Adrenal gland (tissue), 12 donors: Measurements from ENCODE around the gene HEXA. TPM values are rescaled to one million over a fixed set of nuclear protein-coding genes. Genes with fewer than 3 reads are reported as not detected.

Source experiments
- DNase-seq, 7 donors: peaks; one replicate each; pipeline ENCODE4 v3.0.0-alpha.2; 2019 to 2020
- H3K27ac ChIP-seq, 5 donors: fragments of 200-600 bp; sonication (generic) in 4 of 5; 1 replicate in 3 of 5; 2 replicates in 2 of 5; pipeline versions ENCODE4 v1.5.1 to v1.8.0; 2016 to 2020; ENCODE audit warnings: mild to moderate bottlenecking in 1 of 5
- H3K27me3 ChIP-seq: fragments of 200-600 bp; 2 replicates; pipeline ENCODE4 v1.8.0; 2021
- H3K36me3 ChIP-seq, 2 donors: fragments of 200-600 bp; replicated peaks in 1 of 2; 1 replicate in 1 of 2; 2 replicates in 1 of 2; pipeline versions ENCODE4 v1.5.1 to v1.8.0; 2018 to 2022
- H3K4me1 ChIP-seq, 2 donors: fragments of 200-600 bp; replicated peaks in 1 of 2; 1 replicate in 1 of 2; 2 replicates in 1 of 2; pipeline versions ENCODE4 v1.5.1 to v1.8.0; 2018 to 2021
- H3K4me3 ChIP-seq, 4 donors: fragments of 200-600 bp; sonication (generic) in 3 of 4; one replicate each; pipeline ENCODE4 v1.5.1; 2016 to 2018
- H3K9me3 ChIP-seq, 3 donors: fragments of 200-600 bp; sonication (generic) in 1 of 3; replicated peaks in 1 of 3; 1 replicate in 2 of 3; 2 replicates in 1 of 3; pipeline versions ENCODE4 v1.5.1 to v1.8.0; 2016 to 2021
- CTCF ChIP-seq, 6 experiments: fragments of 450-650 bp in 4 of 6; fragments of 200-600 bp in 2 of 6; sonication (generic) in 1 of 6; IDR thresholded peaks; 1 replicate in 5 of 6; 2 replicates in 1 of 6; pipeline versions ENCODE4 v1.5.1 to v1.8.0; 2016 to 2021; ENCODE audit warnings: antibody characterized with exemption in 6 of 6, mild to moderate bottlenecking in 2 of 6, moderate library complexity in 1 of 6
- POLR2A ChIP-seq, 2 donors: fragments of 450-650 bp; IDR thresholded peaks; one replicate each; pipeline ENCODE4 v1.6.1; 2017; ENCODE audit warnings: antibody characterized with exemption in 2 of 2, mild to moderate bottlenecking in 2 of 2, moderate library complexity in 1 of 2
- WGBS, 4 donors: extraction: QIAGEN DNeasy Blood & Tissue Kit in 2 of 4; methylation state at CpG; one replicate each; pipeline versions ENCODE4 v1.1.5 to v1.1.7; 2013 to 2017; 5-methylcytosine and 5-hydroxymethylcytosine counted together
- intact Hi-C, 2 donors: fragments of 100-400 bp; cut with DNase I; formaldehyde crosslinking; loops; one replicate each; pipeline versions ENCODE4 v1.14.1 to v1.15.0; 2022 to 2023
- polyA plus RNA-seq, 3 donors: library from polyadenylated mRNA; stranded (reverse); fragments of 200-250 nt in 2 of 3; fragments of 350-450 nt in 1 of 3; fragmentation: Illumina TruSeq in 1 of 3; extraction: RNeasy Lipid Tissue Mini Kit (QIAGEN cat#74804) in 1 of 3; gene quantifications; one replicate each; pipeline ENCODE4 v1.2.3, GENCODE V29; 2013 to 2014
- total RNA-seq, 9 donors: library from RNA; depleted of rRNA in 4 of 9; stranded (reverse); fragments of >200 nt in 4 of 9; fragments of 120-200 nt in 1 of 9; fragmentation: NEBNext Ultra II Directional in 1 of 9; extraction: Animal tissue kit (Norgen Biotek cat#: 25700) in 1 of 9; gene quantifications; one replicate each; pipeline versions ENCODE4 v1.1.0 to v1.2.4, GENCODE V29; 2013 to 2023
- donor health status: healthy with polysubstance abuse.
- donor health status: Bipolar disorder and iron deficiency.
- donor health status: DM: yes; HTN: yes; CAD: no.
- donor health status: DM: no; HTN: no; CAD: no.
- donor health status: DM: no; HTN: no; CAD: no.
- donor health status: DM: yes; HTN: yes; CAD: no.

Gene HEXA
- total and polyA plus RNA-seq, 12 donors: 80.1 to 372 (median 170) TPM

- no peak for TF ChIP-seq POLR2A (IDR thresholded peaks at IDR 0.05)
- no peak for TF ChIP-seq CTCF (IDR thresholded peaks at IDR 0.05)
These were observed 52.1 kb downstream of the HEXA start for GRCh38 chr15:72323752-72324151.

GRCh38 chr15:72319985-72320671, 55.7 kb downstream of the HEXA start, which contains the start of gene CELF6:
Gene CELF6 (minus strand): TSS chr15:72320157. CDS start chr15:72319874, 283 bp downstream.
- TF ChIP-seq POLR2A (IDR thresholded peaks at IDR 0.05) (no peak), CTCF (IDR thresholded peaks at IDR 0.05) (no peak)
- intact Hi-C loops: no loop called here
- peak within 1 kb of the TSS in 2 of 4 donors; percentile 43 to 60 for H3K4me3 ChIP-seq
- peak; percentile 86 to 97 (median 90) for DNase-seq
- peaks cover 0 to 6% of the 10 kb centered on the region in 2 donors for H3K4me1 ChIP-seq
- peak within 1 kb of the TSS in 2 of 5 donors; percentile 72 to 75 for H3K27ac ChIP-seq
- no peaks in the 10 kb centered on the region for H3K9me3 ChIP-seq
- 1 to 2% (median 1%) methylated on average over 10 to 57 of the region's 58 CpGs for WGBS, 4 donors
- H3K36me3 ChIP-seq: no peaks in the 10 kb centered on the region
- H3K27me3 ChIP-seq: no peaks in the 10 kb centered on the region

More at GRCh38 chr15:72323752-72324151, 52.1 kb downstream of the HEXA start:
- no peaks in the 10 kb centered on the region for H3K9me3 ChIP-seq
- H3K4me1 ChIP-seq: peaks cover 0 to 6% of the 10 kb centered on the region in 2 donors
- no peaks in the 10 kb centered on the region for H3K36me3 ChIP-seq
- no peaks in the 10 kb centered on the region for H3K27me3 ChIP-seq
- H3K4me3 ChIP-seq: no peak overlapping the region
- 98 to 100% (median 98%) methylated on average over 1 of the region's 1 CpG for WGBS, 4 donors
- intact Hi-C loops: no loop called here
- no peak overlapping the region for H3K27ac ChIP-seq
- DNase-seq: no peak

GRCh38 chr15:72319360-72319984, 56.3 kb downstream of the HEXA start:
- Histone ChIP-seq H3K36me3 (no peaks in the 10 kb centered on the region), H3K4me3 (peak overlapping the region in 2 of 4 donors; percentile 43 to 60), H3K27me3 (no peaks in the 10 kb centered on the region), H3K9me3 (no peaks in the 10 kb centered on the region), H3K27ac (peak overlapping the region in 2 of 5 donors; percentile 72 to 75), H3K4me1 (peaks cover 0 to 6% of the 10 kb centered on the region in 2 donors)
- WGBS, 4 donors: 5 to 12% (median 10%) methylated on average over 17 to 48 of the region's 48 CpGs
- TF ChIP-seq POLR2A (IDR thresholded peaks at IDR 0.05) (peak in 1 of 2 donors; percentile 28), CTCF (IDR thresholded peaks at IDR 0.05) (no peak)
- intact Hi-C loops: no loop called here
- DNase-seq: peak; percentile 71 to 84 (median 79)

- Histone ChIP-seq H3K4me3 (no peak overlapping the region), H3K36me3 (no peaks in the 10 kb centered on the region), H3K27me3 (no peaks in the 10 kb centered on the region), H3K27ac (peak overlapping the region in 1 of 5 donors; percentile 75), H3K9me3 (no peaks in the 10 kb centered on the region), H3K4me1 (peaks cover 0 to 6% of the 10 kb centered on the region in 2 donors)
- peak in 1 of 7 donors; percentile 55 for DNase-seq
- TF ChIP-seq CTCF (IDR thresholded peaks at IDR 0.05) (no peak), POLR2A (IDR thresholded peaks at IDR 0.05) (no peak)
- 18 to 48% (median 31%) methylated on average over 2 of the region's 2 CpGs for WGBS, 4 donors
- intact Hi-C loops: no loop called here
These were observed 57.3 kb downstream of the HEXA start for GRCh38 chr15:72318408-72318942.
